Chondrocyte (in vitro differentiated cells): Measurements from ENCODE around the gene SLC9A9. TPM values are rescaled to one million over a fixed set of nuclear protein-coding genes. Genes with fewer than 3 reads are reported as not detected.

Experiments
- DNase-seq: peaks from one replicate; pipeline ENCODE4 v3.0.0; 2021; ENCODE audit warnings: mixed read lengths, low spot score
- H3K27ac Mint-ChIP-seq: one replicate; pipeline ENCODE4 v1.8.0; 2021; ENCODE audit warnings: mild to moderate bottlenecking, moderate library complexity, mixed read lengths; ENCODE audit not compliant: unreplicated experiment
- H3K27me3 Mint-ChIP-seq: 2 replicates; pipeline ENCODE4 v1.8.0; 2021; ENCODE audit warnings: low read depth, mixed read lengths
- H3K36me3 Mint-ChIP-seq: 2 replicates; pipeline ENCODE4 v1.8.0; 2021; ENCODE audit warnings: low read depth, mixed read lengths
- H3K4me1 Mint-ChIP-seq: 2 replicates; pipeline ENCODE4 v1.8.0; 2021; ENCODE audit warnings: low read depth, mild to moderate bottlenecking, mixed read lengths
- H3K4me3 Mint-ChIP-seq: one replicate; pipeline ENCODE4 v1.8.0; 2021; ENCODE audit warnings: mild to moderate bottlenecking, moderate library complexity, mixed read lengths; ENCODE audit not compliant: unreplicated experiment
- H3K9me3 Mint-ChIP-seq: 2 replicates; pipeline ENCODE4 v1.8.0; 2021; ENCODE audit warnings: low read depth, mixed read lengths
- total RNA-seq: library from RNA; stranded (reverse); gene quantifications from 3 replicates; pipeline ENCODE4 v1.2.1, GENCODE V29; 2021
- TF ChIP-seq, protein P1 (sequence below): fragments of 200-600 bp; sonication (generic); IDR thresholded peaks from 2 replicates; pipeline ENCODE4 v1.5.0; 2021; ENCODE audit warnings: antibody characterized with exemption, mild to moderate bottlenecking, moderate library complexity

Gene SLC9A9
- total RNA-seq, 1 donor from 2014 or later = 2.6 TPM

DNA sequence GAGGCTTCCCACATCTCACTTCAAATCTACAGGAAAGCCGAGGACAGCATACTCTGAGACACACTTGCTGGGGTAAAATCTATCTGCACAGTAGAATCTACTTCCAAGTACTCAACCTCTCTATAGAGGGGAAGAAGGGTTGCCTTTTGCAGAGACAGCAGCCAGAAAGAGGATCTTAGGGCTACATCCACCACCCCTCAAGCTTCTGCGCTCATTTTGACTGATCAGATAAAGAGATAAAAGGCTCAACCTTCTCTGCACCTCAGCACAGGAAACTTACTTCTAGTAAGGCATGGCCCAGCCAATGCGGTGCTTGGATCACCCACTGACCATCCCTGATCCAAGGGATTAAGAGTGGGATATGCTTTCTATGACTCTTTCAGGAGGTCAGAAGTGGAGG, 6.9 kb upstream of the SLC9A9 start:
- Mint-ChIP-seq H3K27me3 (peaks cover 10% of the 10 kb centered on the region), H3K4me1 (no peaks in the 10 kb centered on the region), H3K27ac (no peak overlapping the region), H3K36me3 (no peaks in the 10 kb centered on the region), H3K4me3 (no peak overlapping the region), H3K9me3 (peaks cover 11% of the 10 kb centered on the region)
- TF ChIP-seq, protein P1, sequence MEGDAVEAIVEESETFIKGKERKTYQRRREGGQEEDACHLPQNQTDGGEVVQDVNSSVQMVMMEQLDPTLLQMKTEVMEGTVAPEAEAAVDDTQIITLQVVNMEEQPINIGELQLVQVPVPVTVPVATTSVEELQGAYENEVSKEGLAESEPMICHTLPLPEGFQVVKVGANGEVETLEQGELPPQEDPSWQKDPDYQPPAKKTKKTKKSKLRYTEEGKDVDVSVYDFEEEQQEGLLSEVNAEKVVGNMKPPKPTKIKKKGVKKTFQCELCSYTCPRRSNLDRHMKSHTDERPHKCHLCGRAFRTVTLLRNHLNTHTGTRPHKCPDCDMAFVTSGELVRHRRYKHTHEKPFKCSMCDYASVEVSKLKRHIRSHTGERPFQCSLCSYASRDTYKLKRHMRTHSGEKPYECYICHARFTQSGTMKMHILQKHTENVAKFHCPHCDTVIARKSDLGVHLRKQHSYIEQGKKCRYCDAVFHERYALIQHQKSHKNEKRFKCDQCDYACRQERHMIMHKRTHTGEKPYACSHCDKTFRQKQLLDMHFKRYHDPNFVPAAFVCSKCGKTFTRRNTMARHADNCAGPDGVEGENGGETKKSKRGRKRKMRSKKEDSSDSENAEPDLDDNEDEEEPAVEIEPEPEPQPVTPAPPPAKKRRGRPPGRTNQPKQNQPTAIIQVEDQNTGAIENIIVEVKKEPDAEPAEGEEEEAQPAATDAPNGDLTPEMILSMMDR = no peak
- DNase-seq = no peak

DNA sequence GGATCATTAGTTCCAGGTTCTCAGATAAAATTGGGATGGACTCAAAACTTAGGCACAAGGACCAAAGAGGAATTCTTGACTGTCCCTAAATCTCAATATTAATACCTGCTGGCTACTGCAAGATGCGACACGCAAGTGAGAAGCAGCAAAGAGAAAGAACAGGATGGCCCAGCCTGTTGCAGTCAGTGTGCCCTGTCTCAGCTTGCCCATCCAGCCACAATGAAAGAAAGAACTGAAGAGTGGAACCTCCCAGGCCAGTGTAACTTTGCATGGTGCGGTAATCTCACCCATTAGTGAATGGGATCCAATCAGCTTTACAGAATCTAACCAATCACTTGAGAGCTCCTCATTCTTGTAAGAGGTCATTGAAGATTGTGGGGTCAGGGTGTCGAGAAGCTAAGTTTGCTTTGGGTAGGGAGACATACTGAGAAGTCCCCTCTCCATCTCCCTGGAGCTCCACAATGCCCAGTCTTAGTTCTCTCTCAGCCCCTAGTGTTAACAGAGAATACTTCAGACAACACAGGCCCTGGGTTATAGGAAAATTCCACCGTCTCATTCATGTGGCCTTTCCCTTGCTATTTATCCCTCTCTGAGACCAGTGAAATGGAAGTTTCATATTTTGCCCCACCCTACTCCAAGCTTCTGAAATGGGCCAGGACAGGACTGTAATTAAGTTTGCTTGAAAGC, 3.2 kb upstream of the SLC9A9 start:
- Mint-ChIP-seq H3K4me3 (no peak overlapping the region), H3K9me3 (no peaks in the 10 kb centered on the region), H3K27ac (no peak overlapping the region), H3K4me1 (peaks cover 27% of the 10 kb centered on the region), H3K36me3 (no peaks in the 10 kb centered on the region), H3K27me3 (no peaks in the 10 kb centered on the region)
- DNase-seq = no peak
- TF ChIP-seq, protein P1 = no peak

DNA sequence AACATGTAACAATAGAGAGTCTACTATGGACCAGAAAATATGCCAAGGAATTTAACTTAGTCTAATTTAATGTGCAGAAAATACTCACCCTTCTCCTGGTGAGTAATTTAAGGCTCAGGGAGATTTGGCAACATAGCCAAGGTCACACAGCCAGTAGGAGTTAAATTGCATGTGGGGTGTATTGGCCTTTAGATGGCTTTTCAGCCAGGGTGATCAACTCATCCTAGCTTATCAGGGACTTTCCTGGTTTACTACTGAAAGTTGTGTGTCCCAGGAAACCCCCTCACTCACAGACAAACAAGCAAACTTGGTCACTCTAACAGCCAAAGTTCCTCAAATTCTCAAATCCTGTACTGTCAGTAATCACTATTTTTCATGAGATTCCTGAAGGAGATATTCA, 2.6 kb upstream of the SLC9A9 start:
- TF ChIP-seq, protein P1 = no peak
- Mint-ChIP-seq H3K36me3 (no peaks in the 10 kb centered on the region), H3K4me3 (no peak overlapping the region), H3K4me1 (peaks cover 27% of the 10 kb centered on the region), H3K27ac (no peak overlapping the region), H3K9me3 (no peaks in the 10 kb centered on the region), H3K27me3 (no peaks in the 10 kb centered on the region)
- DNase-seq = no peak

DNA sequence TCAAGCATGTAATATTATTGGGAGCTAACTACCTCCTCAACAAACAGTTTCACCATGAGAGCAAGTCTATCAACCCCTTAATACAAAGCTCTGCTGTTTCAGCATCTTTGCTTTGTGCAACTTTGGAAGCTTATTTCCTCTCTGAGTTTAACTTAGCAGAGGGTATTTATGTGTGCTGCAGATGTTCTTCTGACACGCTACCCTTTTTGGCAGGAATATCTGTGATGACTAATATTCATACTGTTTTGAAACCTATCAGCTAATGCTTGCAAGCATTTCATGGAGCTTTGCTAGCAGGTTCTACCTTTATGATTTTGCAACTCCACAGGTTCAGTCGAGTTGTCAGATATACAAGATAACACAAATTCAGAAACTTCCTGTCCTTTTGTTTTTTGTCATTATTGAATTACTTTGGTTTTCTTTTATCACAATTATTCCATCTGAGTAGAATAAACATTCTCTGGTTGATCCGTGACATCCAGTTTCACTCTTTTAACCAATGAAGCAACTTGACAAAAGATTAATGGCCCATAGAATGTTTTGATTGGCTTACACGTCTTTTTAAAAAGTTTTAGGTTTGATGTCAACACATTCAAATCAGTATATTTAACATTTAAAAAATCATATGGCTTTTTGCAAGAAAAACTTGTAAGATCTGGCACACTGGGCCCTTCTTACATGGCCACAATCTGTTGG, 1.7 kb upstream of the SLC9A9 start:
- Mint-ChIP-seq H3K9me3 (no peaks in the 10 kb centered on the region), H3K27me3 (no peaks in the 10 kb centered on the region), H3K4me1 (peaks cover 27% of the 10 kb centered on the region), H3K27ac (no peak overlapping the region), H3K4me3 (no peak overlapping the region), H3K36me3 (no peaks in the 10 kb centered on the region)
- TF ChIP-seq, protein P1 = no peak
- DNase-seq = no peak

DNA sequence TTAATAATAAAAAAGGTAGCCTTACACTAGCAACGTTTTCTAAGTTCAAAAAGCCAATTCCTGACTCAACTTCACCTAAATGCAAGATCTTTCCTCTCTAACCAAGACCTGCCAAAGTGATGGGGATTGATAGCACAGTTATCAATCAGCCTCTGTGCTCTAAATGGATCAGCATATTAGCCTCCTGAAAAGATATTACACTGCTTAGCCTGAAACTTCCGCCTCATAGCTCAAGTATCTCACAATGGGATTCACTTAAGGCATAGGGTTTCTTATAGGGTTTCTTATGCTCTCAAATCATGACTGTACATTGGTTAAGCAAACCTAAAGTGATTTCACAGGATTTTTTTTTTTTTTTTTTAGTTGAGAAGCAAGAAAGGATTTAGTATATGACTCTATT, 436 bp upstream of the SLC9A9 start:
- Mint-ChIP-seq H3K36me3 (no peaks in the 10 kb centered on the region), H3K9me3 (no peaks in the 10 kb centered on the region), H3K27me3 (no peaks in the 10 kb centered on the region), H3K27ac (no peak overlapping the region), H3K4me3 (peak overlapping the region; percentile 91), H3K4me1 (peaks cover 27% of the 10 kb centered on the region)
- TF ChIP-seq, protein P1 = no peak
- DNase-seq = no peak
